Measurements from ENCODE around the gene RPL22.

RPL22 gene

DNA sequence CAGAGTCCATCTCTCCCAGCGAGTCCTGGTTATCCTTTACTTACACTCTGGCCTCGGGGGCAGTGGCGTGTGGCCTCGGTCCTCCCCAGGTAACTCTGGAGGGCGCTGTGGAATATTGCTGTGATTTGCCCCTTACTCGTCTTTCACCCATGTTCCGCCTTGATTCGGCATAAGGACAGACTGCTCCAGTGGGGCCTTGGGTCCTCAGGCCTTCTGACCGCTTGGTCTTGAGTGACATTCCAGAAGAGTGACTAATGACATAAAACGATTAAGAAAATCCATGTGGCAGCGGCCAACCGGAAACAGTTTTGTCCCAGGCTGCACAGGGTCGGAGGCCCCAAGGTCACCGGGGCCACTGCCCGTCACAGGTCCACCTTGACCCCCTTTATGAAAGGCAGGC, 25.3 kb upstream of the RPL22 start:
- H3K79me2 ChIP-seq (ENCODE audit: insufficient read depth, low read length), result peaks cover 29% of the 10 kb centered on the region
- ATAC-seq (ENCODE audit: insufficient read depth, low read depth) (no peak), DNase-seq (no peak)
- H3K9ac ChIP-seq (ENCODE audit: low read depth, low read length), result no peak overlapping the region
- H3K27me3 ChIP-seq (ENCODE audit: insufficient read depth, low read length, poor library complexity), result no peaks in the 10 kb centered on the region
- H4K20me1 ChIP-seq (ENCODE audit: insufficient read depth, low read length), result peaks cover 50% of the 10 kb centered on the region
- H3K4me3 ChIP-seq (ENCODE audit: low read depth in 1 of 2, low read length in 2 of 2), result no peak overlapping the region
- H3K36me3 ChIP-seq (ENCODE audit: insufficient read depth, low read length), result peaks cover 84% of the 10 kb centered on the region
- no peak overlapping the region for H2AFZ ChIP-seq (ENCODE audit: low read depth, low read length)
- H3K9me3 ChIP-seq (ENCODE audit: insufficient read depth, low read length, severe bottlenecking), result no peaks in the 10 kb centered on the region
- no peak overlapping the region for H3K4me2 ChIP-seq (ENCODE audit: insufficient read depth, low read length)
- no peaks in the 10 kb centered on the region for H3K4me1 ChIP-seq (ENCODE audit: insufficient read depth, low read length)
- H3K27ac ChIP-seq (ENCODE audit: low read length), result no peak overlapping the region
- no peak for TF ChIP-seq EZH2 (IDR thresholded peaks at IDR 0.05; ENCODE audit: borderline replicate concordance, low read depth, low read length, severe bottlenecking)
- TF ChIP-seq, protein P1, sequence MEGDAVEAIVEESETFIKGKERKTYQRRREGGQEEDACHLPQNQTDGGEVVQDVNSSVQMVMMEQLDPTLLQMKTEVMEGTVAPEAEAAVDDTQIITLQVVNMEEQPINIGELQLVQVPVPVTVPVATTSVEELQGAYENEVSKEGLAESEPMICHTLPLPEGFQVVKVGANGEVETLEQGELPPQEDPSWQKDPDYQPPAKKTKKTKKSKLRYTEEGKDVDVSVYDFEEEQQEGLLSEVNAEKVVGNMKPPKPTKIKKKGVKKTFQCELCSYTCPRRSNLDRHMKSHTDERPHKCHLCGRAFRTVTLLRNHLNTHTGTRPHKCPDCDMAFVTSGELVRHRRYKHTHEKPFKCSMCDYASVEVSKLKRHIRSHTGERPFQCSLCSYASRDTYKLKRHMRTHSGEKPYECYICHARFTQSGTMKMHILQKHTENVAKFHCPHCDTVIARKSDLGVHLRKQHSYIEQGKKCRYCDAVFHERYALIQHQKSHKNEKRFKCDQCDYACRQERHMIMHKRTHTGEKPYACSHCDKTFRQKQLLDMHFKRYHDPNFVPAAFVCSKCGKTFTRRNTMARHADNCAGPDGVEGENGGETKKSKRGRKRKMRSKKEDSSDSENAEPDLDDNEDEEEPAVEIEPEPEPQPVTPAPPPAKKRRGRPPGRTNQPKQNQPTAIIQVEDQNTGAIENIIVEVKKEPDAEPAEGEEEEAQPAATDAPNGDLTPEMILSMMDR (IDR thresholded peaks at IDR 0.05; ENCODE audit: borderline replicate concordance, extremely low read depth, low read length, poor library complexity, severe bottlenecking), result no peak

GRCh38 chr1:6223617-6224016, 24.2 kb upstream of the RPL22 start:
- Histone ChIP-seq H2AFZ (ENCODE audit: low read depth, low read length) (no peak overlapping the region), H3K9ac (ENCODE audit: low read depth, low read length) (no peak overlapping the region), H4K20me1 (ENCODE audit: insufficient read depth, low read length) (peaks cover 50% of the 10 kb centered on the region), H3K79me2 (ENCODE audit: insufficient read depth, low read length) (peaks cover 22% of the 10 kb centered on the region; the same call in 1 of the 2 replicates), H3K36me3 (ENCODE audit: insufficient read depth, low read length) (peaks cover 75% of the 10 kb centered on the region), H3K9me3 (ENCODE audit: insufficient read depth, low read length, severe bottlenecking) (no peaks in the 10 kb centered on the region), H3K4me1 (ENCODE audit: insufficient read depth, low read length) (no peaks in the 10 kb centered on the region), H3K27me3 (ENCODE audit: insufficient read depth, low read length, poor library complexity) (no peaks in the 10 kb centered on the region), H3K27ac (ENCODE audit: low read length) (no peak overlapping the region), H3K4me3 (ENCODE audit: low read depth in 1 of 2, low read length in 2 of 2) (no peak overlapping the region), H3K4me2 (ENCODE audit: insufficient read depth, low read length) (no peak overlapping the region)
- TF ChIP-seq, protein P1 (IDR thresholded peaks at IDR 0.05; ENCODE audit: borderline replicate concordance, extremely low read depth, low read length, poor library complexity, severe bottlenecking), result no peak
- TF ChIP-seq EZH2 (IDR thresholded peaks at IDR 0.05; ENCODE audit: borderline replicate concordance, low read depth, low read length, severe bottlenecking), result no peak
- DNase-seq, result no peak
- no peak for ATAC-seq (ENCODE audit: insufficient read depth, low read depth)

DNA sequence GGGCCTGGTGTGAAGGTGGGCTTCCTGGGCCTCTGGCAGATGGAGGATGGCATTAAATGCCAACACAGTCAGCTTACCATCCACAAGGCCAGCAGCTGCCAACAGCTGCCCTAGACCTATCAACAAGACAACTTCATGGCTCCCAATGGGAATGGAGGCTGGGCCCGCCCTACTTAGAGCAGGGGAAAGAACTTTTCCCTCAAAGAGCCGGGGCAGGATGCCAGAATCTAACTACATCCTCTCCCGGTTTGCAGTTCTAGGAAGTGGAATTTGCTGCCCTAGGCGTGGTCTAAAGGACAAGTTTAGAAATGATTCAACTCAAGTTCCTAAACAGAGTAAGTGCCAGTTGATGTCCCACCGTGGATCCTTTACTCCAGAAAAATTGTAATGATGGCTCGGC, 23.2 kb upstream of the RPL22 start:
- H3K27ac ChIP-seq (ENCODE audit: low read length), result no peak overlapping the region

More for the DNA sequence above, 23.2 kb upstream of the RPL22 start:
- DNase-seq, result no peak
- no peak overlapping the region for H3K4me3 ChIP-seq (ENCODE audit: low read depth in 1 of 2, low read length in 2 of 2)
- no peaks in the 10 kb centered on the region for H3K27me3 ChIP-seq (ENCODE audit: insufficient read depth, low read length, poor library complexity)
- ATAC-seq (ENCODE audit: insufficient read depth, low read depth), result no peak
- H3K9ac ChIP-seq (ENCODE audit: low read depth, low read length), result no peak overlapping the region
- no peaks in the 10 kb centered on the region for H3K9me3 ChIP-seq (ENCODE audit: insufficient read depth, low read length, severe bottlenecking)
- H3K79me2 ChIP-seq (ENCODE audit: insufficient read depth, low read length), result peaks cover 17% of the 10 kb centered on the region; the same call in 1 of the 2 replicates
- H3K4me1 ChIP-seq (ENCODE audit: insufficient read depth, low read length), result no peaks in the 10 kb centered on the region
- H2AFZ ChIP-seq (ENCODE audit: low read depth, low read length), result no peak overlapping the region
- H3K36me3 ChIP-seq (ENCODE audit: insufficient read depth, low read length), result peaks cover 66% of the 10 kb centered on the region
- no peak overlapping the region for H3K4me2 ChIP-seq (ENCODE audit: insufficient read depth, low read length)
- TF ChIP-seq, protein P1 (IDR thresholded peaks at IDR 0.05; ENCODE audit: borderline replicate concordance, extremely low read depth, low read length, poor library complexity, severe bottlenecking), result no peak
- TF ChIP-seq EZH2 (IDR thresholded peaks at IDR 0.05; ENCODE audit: borderline replicate concordance, low read depth, low read length, severe bottlenecking), result no peak
- H4K20me1 ChIP-seq (ENCODE audit: insufficient read depth, low read length), result peaks cover 56% of the 10 kb centered on the region

All from DND-41 (cell line).